Left cardiac atrium (tissue), 4 donors: ENCODE results near the gene CFAP46. TPM values are rescaled to one million over a fixed set of nuclear protein-coding genes. Genes with fewer than 3 reads are reported as not detected.

Experiments
- ATAC-seq, 2 donors: fragments of 200-7000 bp; cut with Tn5 transposase; one replicate each; pipeline ENCODE4 v1.9.1; 2020; ENCODE audit warnings: mild to moderate bottlenecking in 2 of 2, moderate library complexity in 2 of 2
- DNase-seq: peaks from one replicate; pipeline ENCODE4 v3.0.0-alpha.2; 2020
- intact Hi-C, 2 donors: fragments of 100-400 bp; cut with DNase I; formaldehyde crosslinking; loops; one replicate each; pipeline versions ENCODE4 v1.14.1 to v1.15.1; 2022 to 2023
- total RNA-seq, 2 donors: library from RNA; stranded (reverse); fragmentation: NEBNext Ultra II Directional; extraction: Animal tissue kit (Norgen Biotek cat#: 25700); gene quantifications; one replicate each; pipeline ENCODE4 v1.2.1, GENCODE V29; 2021
- donor health status: DM: no; HTN: yes; CAD: no.
- donor health status: DM: no; HTN: yes; CAD: no; lungs with severe emphysema.
- donor health status: DM: yes; HTN: yes; CAD: no.
- donor health status: Dilated cardiomyopathy.

The CFAP46 gene
- total RNA-seq, 2 donors from 2014 or later = 1.2 to 1.7 TPM

DNA sequence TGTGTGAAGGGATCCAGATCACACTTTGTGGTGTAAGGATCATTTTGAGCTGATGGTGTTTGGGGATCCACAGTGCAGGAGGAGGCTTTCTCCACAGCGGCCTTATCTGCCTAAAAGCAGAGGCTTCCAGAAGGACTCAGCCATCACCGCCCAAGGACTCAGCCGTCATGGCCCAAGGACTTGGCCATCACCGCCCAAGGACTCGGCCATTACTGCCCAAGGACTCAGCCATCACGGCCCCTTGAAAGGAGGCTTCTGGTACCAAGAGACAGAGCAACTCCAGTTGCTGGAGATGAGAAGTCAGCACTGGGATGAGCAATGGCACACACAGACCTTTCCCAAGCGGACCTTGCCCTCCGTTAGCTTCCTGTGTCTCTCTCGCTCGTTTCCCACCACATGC, 6.0 kb upstream of the CFAP46 start:
- ATAC-seq (no peak), DNase-seq (no peak)
- intact Hi-C loops = no loop called here

DNA sequence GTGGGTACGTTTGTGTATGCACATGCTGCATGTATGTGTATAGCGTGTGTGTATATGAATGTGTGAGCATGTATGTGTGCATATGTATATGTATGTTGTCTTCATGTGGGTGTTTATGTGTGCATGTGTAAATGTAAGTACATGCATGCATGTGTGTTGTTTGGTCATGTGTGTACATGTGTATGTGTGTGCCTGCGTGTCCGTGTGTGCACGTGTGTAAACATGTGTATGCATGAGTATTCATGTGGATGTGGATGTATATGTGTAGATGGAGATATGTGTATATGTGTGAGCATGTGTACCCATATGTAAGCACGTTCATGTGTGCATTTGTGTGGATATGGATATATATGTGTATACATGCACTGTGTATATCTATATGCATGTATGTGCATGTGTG, 5.5 kb upstream of the CFAP46 start:
- intact Hi-C loops = no loop called here
- ATAC-seq = no peak
- no peak for DNase-seq

GRCh38 chr10:132946806-132947546, 4.6 kb upstream of the CFAP46 start:
- DNase-seq (no peak), ATAC-seq (no peak)
- intact Hi-C loops = no loop called here

GRCh38 chr10:132946311-132946710, 3.9 kb upstream of the CFAP46 start:
- no peak for ATAC-seq
- intact Hi-C loops = no loop called here
- no peak for DNase-seq

- intact Hi-C loops = no loop called here
- no peak for DNase-seq
Observed at GRCh38 chr10:132945894-132946255, 3.5 kb upstream of the CFAP46 start.

GRCh38 chr10:132945125-132945893, 2.9 kb upstream of the CFAP46 start:
- intact Hi-C loops = no loop called here
- ATAC-seq = no peak

More at GRCh38 chr10:132945894-132946255, 3.5 kb upstream of the CFAP46 start:
- ATAC-seq = no peak

GRCh38 chr10:132944510-132944909, 2.1 kb upstream of the CFAP46 start:
- ATAC-seq (no peak), DNase-seq (no peak)
- intact Hi-C loops = no loop called here

More at GRCh38 chr10:132945125-132945893, 2.9 kb upstream of the CFAP46 start:
- no peak for DNase-seq

DNA sequence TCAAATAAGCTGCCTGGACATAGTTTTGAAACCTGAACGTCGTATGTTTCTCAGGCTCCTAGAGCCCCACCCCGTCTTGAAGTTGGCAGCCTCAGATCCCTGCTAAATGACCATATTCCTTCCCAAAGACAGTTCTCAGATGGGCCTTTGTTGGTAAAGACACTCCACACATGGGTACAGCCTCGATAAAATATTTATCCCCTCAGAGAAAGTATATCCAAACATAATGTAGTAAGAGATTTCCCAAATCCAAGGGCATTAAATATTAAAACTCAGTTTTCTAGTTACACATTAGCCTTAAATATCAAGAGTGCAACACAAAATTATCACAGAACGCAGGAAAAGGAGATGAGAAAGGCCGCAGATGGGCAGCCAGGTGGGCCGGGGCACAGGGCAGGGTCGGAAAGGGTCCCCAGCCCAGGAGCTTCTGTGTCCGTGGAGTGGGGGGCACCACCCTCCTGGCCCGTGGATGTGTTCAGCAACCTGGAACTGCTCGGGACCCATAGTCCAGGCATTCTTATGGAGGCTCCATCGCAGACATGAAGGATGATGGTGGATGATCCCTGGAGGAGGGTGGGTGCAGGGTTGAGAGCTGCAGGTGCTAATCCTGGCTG, 1.5 kb upstream of the CFAP46 start:
- ATAC-seq = no peak
- intact Hi-C loops = no loop called here
- no peak for DNase-seq

- DNase-seq = no peak
- peak in 1 of 2 donors; percentile 9 for ATAC-seq
- intact Hi-C loops = no loop called here
Observed at GRCh38 chr10:132943058-132943790, 854 bp upstream of the CFAP46 start.

DNA sequence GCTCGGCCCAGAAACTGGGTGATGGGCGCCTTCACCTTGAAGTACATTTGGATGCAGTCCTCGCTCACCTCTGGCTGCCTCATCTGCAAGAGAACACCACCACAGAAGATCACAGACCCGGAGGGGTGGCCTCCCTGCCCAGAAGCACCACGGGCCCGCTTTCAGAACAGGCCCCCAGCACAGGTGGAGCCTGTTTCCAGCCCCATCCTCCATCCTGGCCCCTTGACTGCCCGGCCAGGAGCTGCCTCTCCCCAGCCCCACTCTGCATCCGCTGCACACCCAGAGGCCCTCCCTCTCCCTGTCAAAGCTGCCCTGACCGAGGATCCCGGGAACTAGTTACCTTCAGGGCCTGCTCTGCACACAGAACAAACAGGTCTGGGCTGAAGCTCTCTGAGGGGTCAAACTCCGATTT, 724 bp downstream of the CFAP46 start:
- ATAC-seq (peak in 1 of 2 donors; percentile 4), DNase-seq (no peak)
- intact Hi-C loops = no loop called here

- no peak for ATAC-seq
- no peak for DNase-seq
- intact Hi-C loops = no loop called here
Observed at GRCh38 chr10:132940791-132941465, 1.4 kb downstream of the CFAP46 start.

DNA sequence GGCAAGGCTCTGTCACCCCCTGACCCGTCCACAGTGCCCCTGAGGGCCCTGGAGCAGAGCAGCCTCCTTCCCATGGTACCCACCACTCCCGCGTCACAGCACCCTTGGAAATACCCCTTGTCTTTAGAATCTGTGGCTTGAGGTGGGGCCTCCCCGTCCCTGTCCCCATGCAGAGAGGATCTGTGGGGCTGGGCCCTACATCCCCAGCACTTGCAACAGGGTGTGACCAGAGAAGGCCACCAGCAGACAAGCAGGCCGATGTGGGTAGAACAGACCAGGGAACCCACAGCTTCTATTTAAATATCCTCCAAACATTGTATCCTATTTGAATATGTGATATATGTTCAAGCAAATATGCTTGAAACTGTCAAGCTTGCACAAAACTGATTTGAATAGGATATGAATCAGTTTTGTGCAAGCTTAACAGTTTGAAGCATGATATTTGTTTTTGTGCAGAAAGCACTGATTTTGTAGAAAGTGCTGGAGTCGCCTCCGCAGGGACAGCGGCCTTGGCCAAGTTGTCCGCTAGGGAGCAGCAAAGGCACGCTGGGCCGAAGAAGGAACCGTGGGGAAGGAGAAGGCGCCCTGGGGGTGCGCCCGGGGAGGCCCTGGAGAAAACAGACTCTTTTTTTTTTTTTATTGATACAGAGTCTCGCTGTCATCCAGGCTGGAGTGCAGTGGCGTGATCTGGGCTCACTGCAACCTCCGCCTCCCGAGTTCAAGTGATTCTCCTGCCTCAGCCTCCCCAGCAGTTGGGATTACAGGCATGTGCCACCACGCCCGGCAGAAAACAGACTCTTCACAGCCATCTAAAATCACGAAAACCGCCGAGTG, 2.2 kb downstream of the CFAP46 start:
- ATAC-seq (peak in 1 of 2 donors; percentile 21), DNase-seq (peak; percentile 60)
- intact Hi-C loops = no loop called here

DNA sequence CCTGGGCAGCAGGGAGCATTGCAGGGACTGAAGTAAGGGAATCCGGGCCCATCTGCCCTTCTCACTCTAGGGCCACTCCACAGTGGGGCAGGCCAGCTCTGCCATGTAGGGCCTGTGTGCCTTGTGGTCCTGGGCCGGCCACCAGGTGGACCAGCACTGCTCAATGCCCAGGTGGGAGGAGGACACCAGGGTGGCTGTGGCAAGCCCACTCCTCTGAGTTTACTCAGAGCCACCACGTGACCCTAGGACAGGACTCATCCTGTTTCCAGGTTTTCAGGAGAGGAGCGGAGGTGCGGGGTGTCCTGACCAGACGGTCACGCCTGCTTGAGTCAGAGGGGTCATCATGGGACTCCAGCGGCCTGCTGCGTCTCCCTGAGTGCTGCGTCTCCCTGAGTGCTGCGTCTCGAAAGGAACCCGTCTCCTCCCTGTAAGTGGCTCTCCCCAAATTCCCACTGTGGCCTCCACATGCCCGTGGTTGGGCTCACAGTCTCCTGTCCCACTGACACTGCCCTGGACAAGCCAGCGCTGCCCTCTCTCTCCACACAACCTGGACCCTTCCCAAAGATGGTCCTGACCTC, 2.9 kb downstream of the CFAP46 start:
- no peak for DNase-seq
- intact Hi-C loops = no loop called here
- ATAC-seq = no peak

- DNase-seq (no peak), ATAC-seq (no peak)
- intact Hi-C loops = no loop called here
Observed at GRCh38 chr10:132938472-132939339, 3.7 kb downstream of the CFAP46 start.

- DNase-seq = no peak
- no peak for ATAC-seq
- intact Hi-C loops = no loop called here
Observed at GRCh38 chr10:132937861-132938260, 4.5 kb downstream of the CFAP46 start.

- intact Hi-C loops = no loop called here
- ATAC-seq (no peak), DNase-seq (no peak)
Observed at GRCh38 chr10:132934953-132935352, 7.4 kb downstream of the CFAP46 start.
